Glutamatergic neuron (in vitro differentiated cells): ENCODE measurements around the gene PCP4. TPM values are rescaled to one million over a fixed set of nuclear protein-coding genes. Genes with fewer than 3 reads are reported as not detected.

ENCODE experiments used
- DNase-seq: peaks from one replicate; pipeline ENCODE4 v3.0.0; 2022
- H3K27ac Mint-ChIP-seq: one replicate; pipeline ENCODE4 v1.8.0; 2020; ENCODE audit warnings: mild to moderate bottlenecking, mixed read lengths, inconsistent platforms; ENCODE audit not compliant: unreplicated experiment
- H3K27me3 Mint-ChIP-seq: one replicate; pipeline ENCODE4 v1.8.0; 2020; ENCODE audit warnings: mild to moderate bottlenecking, moderate library complexity, mixed read lengths, inconsistent platforms; ENCODE audit not compliant: unreplicated experiment
- H3K36me3 Mint-ChIP-seq: one replicate; pipeline ENCODE4 v1.8.0; 2020; ENCODE audit warnings: mild to moderate bottlenecking, mixed read lengths, inconsistent platforms; ENCODE audit not compliant: unreplicated experiment
- H3K4me1 Mint-ChIP-seq: one replicate; pipeline ENCODE4 v1.8.0; 2020; ENCODE audit warnings: mild to moderate bottlenecking, low read depth, mixed read lengths, inconsistent platforms; ENCODE audit not compliant: unreplicated experiment
- H3K4me3 Mint-ChIP-seq: one replicate; pipeline ENCODE4 v1.8.0; 2020; ENCODE audit warnings: mild to moderate bottlenecking, mixed read lengths, inconsistent platforms; ENCODE audit not compliant: unreplicated experiment
- H3K9me3 Mint-ChIP-seq: one replicate; pipeline ENCODE4 v1.8.0; 2020; ENCODE audit warnings: mild to moderate bottlenecking, moderate library complexity, mixed read lengths, inconsistent platforms; ENCODE audit not compliant: unreplicated experiment
- total RNA-seq: library from RNA; stranded (reverse); fragmentation: NEBNext Ultra II Directional; extraction: Animal tissue kit (Norgen Biotek cat#: 25700); gene quantifications from one replicate; pipeline ENCODE4 v1.2.1, GENCODE V29; 2021; ENCODE audit not compliant: unreplicated experiment
- TF ChIP-seq, protein P1 (sequence below): fragments of 200-600 bp; sonication (generic); IDR thresholded peaks from one replicate; pipeline ENCODE4 v1.5.0; 2021; ENCODE audit not compliant: partially characterized antibody, unreplicated experiment

The PCP4 gene
- total RNA-seq, 1 donor from 2014 or later, result 1.9 TPM

DNA sequence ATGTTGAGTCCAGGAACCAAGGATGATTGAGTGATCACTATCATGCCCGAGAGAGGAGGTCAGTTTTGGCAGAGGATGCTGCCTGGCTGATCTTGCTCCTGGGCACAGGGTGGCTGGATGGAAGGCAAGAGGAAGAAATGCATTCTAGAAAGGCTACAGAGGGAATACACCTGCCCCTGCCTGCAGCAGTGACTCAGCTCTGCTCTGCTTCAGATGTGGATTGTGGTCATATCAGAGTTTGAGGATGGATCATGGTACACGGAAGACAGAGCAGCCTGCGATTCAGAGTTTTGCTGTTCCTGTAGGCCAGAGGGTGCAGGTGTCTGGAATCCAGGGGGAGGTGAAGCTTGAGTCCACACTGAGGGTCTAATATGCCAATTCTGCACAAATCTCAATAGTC lies 37.2 kb downstream of the PCP4 start:
- H3K4me1 Mint-ChIP-seq, result peaks cover 4% of the 10 kb centered on the region
- peaks cover 2% of the 10 kb centered on the region for H3K27me3 Mint-ChIP-seq
- H3K27ac Mint-ChIP-seq, result no peak overlapping the region
- H3K9me3 Mint-ChIP-seq, result peaks cover 4% of the 10 kb centered on the region
- TF ChIP-seq, protein P1, sequence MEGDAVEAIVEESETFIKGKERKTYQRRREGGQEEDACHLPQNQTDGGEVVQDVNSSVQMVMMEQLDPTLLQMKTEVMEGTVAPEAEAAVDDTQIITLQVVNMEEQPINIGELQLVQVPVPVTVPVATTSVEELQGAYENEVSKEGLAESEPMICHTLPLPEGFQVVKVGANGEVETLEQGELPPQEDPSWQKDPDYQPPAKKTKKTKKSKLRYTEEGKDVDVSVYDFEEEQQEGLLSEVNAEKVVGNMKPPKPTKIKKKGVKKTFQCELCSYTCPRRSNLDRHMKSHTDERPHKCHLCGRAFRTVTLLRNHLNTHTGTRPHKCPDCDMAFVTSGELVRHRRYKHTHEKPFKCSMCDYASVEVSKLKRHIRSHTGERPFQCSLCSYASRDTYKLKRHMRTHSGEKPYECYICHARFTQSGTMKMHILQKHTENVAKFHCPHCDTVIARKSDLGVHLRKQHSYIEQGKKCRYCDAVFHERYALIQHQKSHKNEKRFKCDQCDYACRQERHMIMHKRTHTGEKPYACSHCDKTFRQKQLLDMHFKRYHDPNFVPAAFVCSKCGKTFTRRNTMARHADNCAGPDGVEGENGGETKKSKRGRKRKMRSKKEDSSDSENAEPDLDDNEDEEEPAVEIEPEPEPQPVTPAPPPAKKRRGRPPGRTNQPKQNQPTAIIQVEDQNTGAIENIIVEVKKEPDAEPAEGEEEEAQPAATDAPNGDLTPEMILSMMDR, result no peak
- DNase-seq, result no peak
- no peak overlapping the region for H3K4me3 Mint-ChIP-seq
- H3K36me3 Mint-ChIP-seq, result no peaks in the 10 kb centered on the region

- H3K27me3 Mint-ChIP-seq, result peaks cover 2% of the 10 kb centered on the region
- TF ChIP-seq, protein P1, result no peak
- peaks cover 7% of the 10 kb centered on the region for H3K9me3 Mint-ChIP-seq
- H3K27ac Mint-ChIP-seq, result no peak overlapping the region
- H3K4me3 Mint-ChIP-seq, result no peak overlapping the region
- peaks cover 6% of the 10 kb centered on the region for H3K4me1 Mint-ChIP-seq
- no peak for DNase-seq
- no peaks in the 10 kb centered on the region for H3K36me3 Mint-ChIP-seq
Measured at GRCh38 chr21:39908265-39908923, 41.2 kb downstream of the PCP4 start.

DNA sequence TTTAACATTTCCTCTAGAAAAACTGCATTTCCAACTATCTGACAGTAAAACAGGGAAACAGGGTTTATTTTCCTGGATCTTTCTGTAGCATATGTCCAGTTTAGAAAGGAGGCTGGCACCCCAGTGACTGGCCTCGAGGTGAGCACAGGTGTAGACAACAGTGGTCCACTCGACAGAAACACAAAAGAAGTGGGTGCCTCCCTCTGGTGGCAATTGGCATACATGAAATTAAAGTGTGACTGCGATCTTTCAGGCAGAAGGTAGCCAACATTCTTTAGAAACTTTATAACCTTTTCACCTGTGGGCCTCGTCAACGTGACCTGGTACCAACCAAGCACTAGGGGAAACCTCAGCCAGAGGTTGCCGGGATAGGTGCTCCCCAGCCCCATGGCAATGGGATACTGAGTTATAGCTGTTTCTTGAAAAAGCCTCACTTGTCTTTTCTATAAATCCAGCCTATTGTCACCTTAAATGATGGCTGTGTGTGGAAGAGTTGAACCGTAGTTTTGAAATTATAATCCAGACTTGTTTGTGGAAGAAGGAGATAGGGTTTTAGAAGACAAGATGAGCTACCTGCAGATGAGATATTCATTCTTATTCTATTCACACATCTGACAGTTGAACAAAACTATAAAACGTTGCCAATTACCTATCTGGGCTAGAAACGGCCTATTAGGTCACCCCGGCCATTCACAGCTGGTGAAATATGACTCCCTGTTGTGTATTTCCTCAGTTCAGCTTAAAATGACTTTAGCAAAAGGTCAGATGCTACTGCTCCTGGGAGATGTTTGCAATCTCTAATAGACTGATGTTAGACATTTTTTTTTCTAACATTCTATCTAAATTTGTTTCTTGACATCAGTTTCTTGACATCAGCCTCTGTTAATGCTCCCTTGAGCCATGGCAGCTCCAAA lies 44.3 kb downstream of the PCP4 start:
- no peak overlapping the region for H3K27ac Mint-ChIP-seq

DNA sequence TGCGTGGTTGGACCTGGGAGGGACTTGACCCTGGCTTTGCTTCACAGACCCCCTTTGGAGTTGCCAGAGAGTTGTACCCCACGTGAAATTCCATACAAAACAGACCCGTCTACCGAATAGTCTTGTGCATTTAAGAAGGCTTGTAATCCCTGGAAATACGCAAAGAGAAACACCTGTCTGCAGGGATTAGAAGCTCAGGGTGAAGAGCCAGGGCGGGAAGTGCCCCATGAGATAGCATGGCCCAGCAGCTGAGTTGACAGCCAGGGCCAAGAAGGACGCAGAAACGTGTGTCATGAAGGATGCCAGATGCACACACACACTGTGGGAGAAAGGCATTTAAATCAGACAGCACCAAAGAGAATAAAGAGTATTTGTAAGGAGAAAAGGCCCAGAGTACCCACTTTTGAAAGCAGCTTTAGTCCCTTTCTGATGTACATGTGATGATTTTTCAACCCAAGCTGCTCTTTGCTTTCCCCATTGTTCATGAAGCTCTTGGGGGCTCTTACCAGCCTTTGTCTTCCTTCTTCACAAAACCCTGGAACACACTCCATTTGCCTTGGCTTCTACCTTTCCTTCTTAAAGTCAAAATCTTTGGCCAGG lies 46.6 kb downstream of the PCP4 start:
- no peak overlapping the region for H3K4me3 Mint-ChIP-seq
- H3K27ac Mint-ChIP-seq, result no peak overlapping the region
- no peak for DNase-seq
- H3K36me3 Mint-ChIP-seq, result no peaks in the 10 kb centered on the region
- TF ChIP-seq, protein P1, result no peak
- peaks cover 4% of the 10 kb centered on the region for H3K9me3 Mint-ChIP-seq
- H3K4me1 Mint-ChIP-seq, result peaks cover 6% of the 10 kb centered on the region
- no peaks in the 10 kb centered on the region for H3K27me3 Mint-ChIP-seq

More for the DNA sequence above, 44.3 kb downstream of the PCP4 start:
- H3K4me3 Mint-ChIP-seq, result no peak overlapping the region
- TF ChIP-seq, protein P1, result no peak
- H3K27me3 Mint-ChIP-seq, result no peaks in the 10 kb centered on the region
- no peaks in the 10 kb centered on the region for H3K36me3 Mint-ChIP-seq
- H3K9me3 Mint-ChIP-seq, result peaks cover 7% of the 10 kb centered on the region
- DNase-seq, result no peak
- peaks cover 6% of the 10 kb centered on the region for H3K4me1 Mint-ChIP-seq
